HCT116 (cell line): Measurements from ENCODE around the gene WNT11. TPM values are rescaled to one million over a fixed set of nuclear protein-coding genes. Genes with fewer than 3 reads are reported as not detected.

Experiments used
- ATAC-seq: fragments of 200-7000 bp; cut with Tn5 transposase; 2 replicates; pipeline ENCODE4 v1.9.1; 2020; ENCODE audit warnings: mild to moderate bottlenecking, moderate library complexity
- BruUV-seq: library from RNA; stranded (reverse); fragments of 400-500 nt; replicated peaks from 2 replicates; lab custom pipeline; 2021; lab: Mats Ljungman, UMichigan
- CTCF ChIA-PET: fragments of 300-600 bp; sonication (Branson Sonifier 250); formaldehyde crosslinking; loops from one replicate; lab custom pipeline; 2021; ENCODE audit warnings: antibody characterized with exemption; lab: Charles Lee
- POLR2A ChIA-PET: fragments of 300-600, 350-600 bp; sonication (Branson Sonifier 250); formaldehyde crosslinking; loops from one replicate; lab custom pipeline; 2021; ENCODE audit warnings: antibody characterized with exemption; lab: Charles Lee
- RAD21 ChIA-PET, 2 experiments: fragments of 300-600 bp; sonication (Branson Sonifier 250); formaldehyde crosslinking; loops; one replicate each; lab custom pipeline; 2023; ENCODE audit warnings: low total read pairs in 2 of 2; ENCODE audit not compliant: uncharacterized antibody in 2 of 2, unreplicated experiment in 2 of 2, low non-redundant PET in 1 of 2; lab: Charles Lee
- DNase-seq: peaks from one replicate; pipeline ENCODE4 v3.0.0-alpha.2; 2010; ENCODE audit warnings: low read depth, low spot score
- H2AFZ ChIP-seq: fragments of 200-600 bp; shearing (Covaris generic), sonication (generic); 2 replicates; pipeline ENCODE4 v1.6.1; 2017; ENCODE audit warnings: low read depth, mixed run types, mixed read lengths, antibody characterized with exemption, low read length; ENCODE audit not compliant: poor library complexity, severe bottlenecking
- H3K27ac ChIP-seq: 2 replicates; pipeline ENCODE4 v1.5.1; 2012; ENCODE audit warnings: low read depth, low read length
- H3K27me3 ChIP-seq: fragments of 200-600 bp; sonication (generic); 2 replicates; pipeline ENCODE4 v1.6.1; 2016; ENCODE audit warnings: mixed run types, low read length, mixed read lengths; ENCODE audit not compliant: insufficient read depth
- H3K36me3 ChIP-seq, 2 experiments: fragments of 200-500 bp in 1 of 2; fragments of 200-600 bp in 1 of 2; sonication (Bioruptor generic) in 1 of 2; sonication (generic) in 1 of 2; 2 replicates each; pipeline versions ENCODE4 v1.5.1 to v1.6.1; 2014 to 2016; ENCODE audit warnings: low read length in 2 of 2, inconsistent platforms in 1 of 2, mixed read lengths in 1 of 2, mixed run types in 1 of 2; ENCODE audit not compliant: insufficient read depth in 2 of 2, control insufficient read depth in 1 of 2
- H3K4me1 ChIP-seq, 2 experiments: fragments of 200-600 bp in 1 of 2; sonication (generic) in 1 of 2; 2 replicates each; pipeline versions ENCODE4 v1.5.1 to v1.6.1; 2012 to 2017; ENCODE audit warnings: low read length in 2 of 2, inconsistent platforms in 1 of 2, mild to moderate bottlenecking in 1 of 2, mixed read lengths in 1 of 2, mixed run types in 1 of 2, moderate library complexity in 1 of 2; ENCODE audit not compliant: insufficient read depth in 2 of 2, control insufficient read depth in 1 of 2
- H3K4me2 ChIP-seq: fragments of 200-600 bp; sonication (generic); 2 replicates; pipeline ENCODE4 v1.6.1; 2017; ENCODE audit warnings: mixed run types, low read length, mixed read lengths
- H3K4me3 ChIP-seq, 2 experiments: fragments of 200-600 bp in 1 of 2; sonication (generic) in 1 of 2; replicated peaks in 1 of 2; 2 replicates each; pipeline ENCODE4 v1.5.1; 2011 to 2016; ENCODE audit warnings: low read length in 2 of 2, control low read depth in 1 of 2, low read depth in 1 of 2, mild to moderate bottlenecking in 1 of 2, mixed read lengths in 1 of 2, mixed run types in 1 of 2
- H3K79me2 ChIP-seq: fragments of 200-600 bp; sonication (generic); 2 replicates; pipeline ENCODE4 v1.6.1; 2017; ENCODE audit warnings: mild to moderate bottlenecking, mixed run types, low read length, moderate library complexity, mixed read lengths; ENCODE audit not compliant: insufficient read depth
- H3K9ac ChIP-seq: fragments of 200-600 bp; sonication (generic); 2 replicates; pipeline ENCODE4 v1.6.1; 2016; ENCODE audit warnings: low read length, mixed read lengths
- H3K9me2 ChIP-seq: fragments of 200-600 bp; sonication (generic), shearing (Covaris generic); 2 replicates; pipeline ENCODE4 v1.6.1; 2017; ENCODE audit warnings: mixed run types, mild to moderate bottlenecking, moderate library complexity; ENCODE audit not compliant: insufficient read depth
- H3K9me3 ChIP-seq, 2 experiments: fragments of 200-500 bp in 1 of 2; fragments of 200-600 bp in 1 of 2; sonication (Bioruptor generic) in 1 of 2; sonication (generic) in 1 of 2; 2 replicates each; pipeline ENCODE4 v1.6.1; 2014 to 2017; ENCODE audit warnings: low read length in 2 of 2, mixed read lengths in 2 of 2, inconsistent platforms in 1 of 2, low read depth in 1 of 2, mild to moderate bottlenecking in 1 of 2, mixed run types in 1 of 2, moderate library complexity in 1 of 2; ENCODE audit not compliant: control insufficient read depth in 1 of 2, insufficient read depth in 1 of 2
- H4K20me1 ChIP-seq: fragments of 200-600 bp; sonication (generic), shearing (Covaris generic); 2 replicates; pipeline ENCODE4 v1.6.1; 2017; ENCODE audit warnings: mixed run types, mild to moderate bottlenecking, moderate library complexity; ENCODE audit not compliant: insufficient read depth
- CBX3 ChIP-seq: IDR thresholded peaks from 2 replicates; pipeline ENCODE4 v1.6.1; 2012; ENCODE audit warnings: low read depth
- CEBPB ChIP-seq: IDR thresholded peaks from 2 replicates; pipeline ENCODE4 v1.6.1; 2012; ENCODE audit warnings: low read depth
- EGR1 ChIP-seq: IDR thresholded peaks from 2 replicates; pipeline ENCODE4 v1.6.1; 2012; ENCODE audit warnings: low read depth
- ELF1 ChIP-seq: IDR thresholded peaks from 2 replicates; pipeline ENCODE4 v1.6.1; 2012; ENCODE audit warnings: low read depth, borderline replicate concordance
- EZH2phosphoT487 ChIP-seq: fragments of 200-600 bp; IDR thresholded peaks from 2 replicates; pipeline ENCODE4 v1.6.1; 2018; ENCODE audit warnings: antibody characterized with exemption, borderline replicate concordance
- FOSL1 ChIP-seq: IDR thresholded peaks from 2 replicates; pipeline ENCODE4 v1.6.1; 2012; ENCODE audit warnings: low read depth
- MAX ChIP-seq: IDR thresholded peaks from 2 replicates; pipeline ENCODE4 v1.6.1; 2012
- POLR2AphosphoS5 ChIP-seq: IDR thresholded peaks from 2 replicates; pipeline ENCODE4 v1.6.1; 2011; ENCODE audit warnings: mild to moderate bottlenecking, low read depth, low read length, moderate library complexity
- RAD21 ChIP-seq: IDR thresholded peaks from 2 replicates; pipeline ENCODE4 v1.6.1; 2012; ENCODE audit warnings: low read depth, mild to moderate bottlenecking
- SIN3A ChIP-seq: IDR thresholded peaks from 2 replicates; pipeline ENCODE4 v1.6.1; 2012; ENCODE audit warnings: low read depth
- SP1 ChIP-seq: IDR thresholded peaks from 2 replicates; pipeline ENCODE4 v1.6.1; 2012; ENCODE audit warnings: low read depth
- SRF ChIP-seq: IDR thresholded peaks from 2 replicates; pipeline ENCODE4 v1.6.1; 2012; ENCODE audit warnings: low read depth
- intact Hi-C: fragments of 100-400 bp; cut with micrococcal nuclease; formaldehyde crosslinking; loops from 2 replicates; pipeline ENCODE4 v1.10.0; 2022
- total RNA-seq: library from RNA; stranded (reverse); gene quantifications from one replicate; pipeline ENCODE4 v1.2.1, GENCODE V29; 2021; ENCODE audit not compliant: unreplicated experiment
- TF ChIP-seq, protein P1 (sequence below): IDR thresholded peaks from 2 replicates; pipeline ENCODE4 v1.6.1; 2012; ENCODE audit warnings: low read depth

Gene WNT11
- total RNA-seq, 1 experiment from 2014 or later, result 1.9 TPM

DNA sequence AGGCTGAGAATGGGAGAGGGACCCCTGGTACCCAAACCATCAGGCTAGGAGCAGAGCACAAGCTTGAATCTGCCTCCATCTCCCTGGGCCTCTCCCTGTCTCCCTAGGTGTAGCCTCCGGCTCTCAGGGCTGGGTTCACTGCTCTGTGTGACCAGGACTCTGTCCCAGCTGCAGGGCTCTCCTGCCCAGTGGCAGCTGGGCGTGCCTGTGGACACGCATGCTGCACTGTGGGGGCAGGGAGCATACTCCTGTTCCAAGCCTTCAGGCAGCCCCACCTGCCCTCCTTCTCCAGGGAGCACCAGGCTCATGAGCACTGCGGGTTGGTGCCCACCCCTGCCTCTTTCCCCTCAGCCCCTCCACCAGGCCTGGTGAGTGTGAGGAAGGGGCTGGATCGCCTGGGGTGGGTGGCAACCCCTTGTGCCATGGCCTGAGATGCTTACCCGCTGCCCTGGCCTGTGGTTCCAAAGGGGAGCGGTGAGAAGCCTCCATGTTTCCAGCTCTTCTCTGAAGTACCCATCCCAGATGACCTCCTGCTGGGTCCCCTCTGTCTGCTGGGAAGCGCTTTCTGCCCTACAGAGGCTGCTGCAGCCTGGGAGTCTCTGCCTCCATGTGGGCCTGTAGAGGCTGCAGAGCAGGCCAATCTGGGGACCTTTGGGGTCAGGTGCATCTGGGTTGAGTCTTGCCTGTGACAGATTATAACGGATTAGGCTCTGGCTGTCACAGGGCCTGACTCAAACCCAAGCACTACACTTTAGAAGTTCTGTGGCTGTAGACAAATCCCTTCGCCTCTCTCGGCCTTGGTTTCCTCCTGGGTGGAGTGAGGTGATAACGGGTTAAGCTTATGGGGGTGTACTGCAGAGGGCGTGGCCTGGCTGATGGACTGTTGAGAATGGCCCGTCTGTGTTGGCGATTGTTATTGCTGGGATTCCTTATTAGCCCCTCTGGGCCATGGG, 43.7 kb downstream of the WNT11 start:
- no TSS peak for BruUV-seq
- Histone ChIP-seq H3K9ac (no peak overlapping the region), H3K27me3 (no peaks in the 10 kb centered on the region)

GRCh38 chr11:76161261-76161961, 44.9 kb downstream of the WNT11 start:
- Histone ChIP-seq H3K4me2 (no peak overlapping the region), H2AFZ (no peak overlapping the region), H3K9me3 (no peaks in the 10 kb centered on the region), H3K79me2 (no peaks in the 10 kb centered on the region), H3K36me3 (no peaks in the 10 kb centered on the region), H3K27ac (no peak overlapping the region), H3K27me3 (no peaks in the 10 kb centered on the region), H3K9me2 (no peaks in the 10 kb centered on the region), H3K9ac (no peak overlapping the region), H3K4me1 (no peaks in the 10 kb centered on the region), H4K20me1 (no peaks in the 10 kb centered on the region), H3K4me3 (no peak overlapping the region)
- POLR2A ChIA-PET, result no interaction called here
- ATAC-seq (no peak), DNase-seq (no peak)
- CTCF ChIA-PET, result interaction anchor here (1.1 kb wide), 1 partner anchor 9 kb away, joined by 3 read pairs; no protein-coding TSS in a partner anchor
- RAD21 ChIA-PET, result no interaction called here
- TF ChIP-seq CEBPB (no peak), POLR2AphosphoS5 (no peak), EZH2phosphoT487 (no peak), MAX (no peak), ELF1 (no peak), CBX3 (no peak), FOSL1 (no peak), SP1 (no peak), SRF (no peak), RAD21 (no peak), EGR1 (no peak), SIN3A (no peak)
- TF ChIP-seq, protein P1, sequence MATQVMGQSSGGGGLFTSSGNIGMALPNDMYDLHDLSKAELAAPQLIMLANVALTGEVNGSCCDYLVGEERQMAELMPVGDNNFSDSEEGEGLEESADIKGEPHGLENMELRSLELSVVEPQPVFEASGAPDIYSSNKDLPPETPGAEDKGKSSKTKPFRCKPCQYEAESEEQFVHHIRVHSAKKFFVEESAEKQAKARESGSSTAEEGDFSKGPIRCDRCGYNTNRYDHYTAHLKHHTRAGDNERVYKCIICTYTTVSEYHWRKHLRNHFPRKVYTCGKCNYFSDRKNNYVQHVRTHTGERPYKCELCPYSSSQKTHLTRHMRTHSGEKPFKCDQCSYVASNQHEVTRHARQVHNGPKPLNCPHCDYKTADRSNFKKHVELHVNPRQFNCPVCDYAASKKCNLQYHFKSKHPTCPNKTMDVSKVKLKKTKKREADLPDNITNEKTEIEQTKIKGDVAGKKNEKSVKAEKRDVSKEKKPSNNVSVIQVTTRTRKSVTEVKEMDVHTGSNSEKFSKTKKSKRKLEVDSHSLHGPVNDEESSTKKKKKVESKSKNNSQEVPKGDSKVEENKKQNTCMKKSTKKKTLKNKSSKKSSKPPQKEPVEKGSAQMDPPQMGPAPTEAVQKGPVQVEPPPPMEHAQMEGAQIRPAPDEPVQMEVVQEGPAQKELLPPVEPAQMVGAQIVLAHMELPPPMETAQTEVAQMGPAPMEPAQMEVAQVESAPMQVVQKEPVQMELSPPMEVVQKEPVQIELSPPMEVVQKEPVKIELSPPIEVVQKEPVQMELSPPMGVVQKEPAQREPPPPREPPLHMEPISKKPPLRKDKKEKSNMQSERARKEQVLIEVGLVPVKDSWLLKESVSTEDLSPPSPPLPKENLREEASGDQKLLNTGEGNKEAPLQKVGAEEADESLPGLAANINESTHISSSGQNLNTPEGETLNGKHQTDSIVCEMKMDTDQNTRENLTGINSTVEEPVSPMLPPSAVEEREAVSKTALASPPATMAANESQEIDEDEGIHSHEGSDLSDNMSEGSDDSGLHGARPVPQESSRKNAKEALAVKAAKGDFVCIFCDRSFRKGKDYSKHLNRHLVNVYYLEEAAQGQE, result no peak
- no TSS peak for BruUV-seq
- intact Hi-C loops, result no loop called here

More for the DNA sequence above, 43.7 kb downstream of the WNT11 start:
- POLR2A ChIA-PET, result no interaction called here
- Histone ChIP-seq H3K36me3 (no peaks in the 10 kb centered on the region), H3K4me3 (no peak overlapping the region), H3K79me2 (no peaks in the 10 kb centered on the region), H3K9me3 (no peaks in the 10 kb centered on the region), H3K27ac (no peak overlapping the region), H3K4me2 (no peak overlapping the region), H4K20me1 (no peaks in the 10 kb centered on the region), H3K4me1 (no peaks in the 10 kb centered on the region), H2AFZ (no peak overlapping the region)
- CTCF ChIA-PET, result interaction anchor here (1.6 kb wide), 1 partner anchor 10 kb away, joined by 7 read pairs; no protein-coding TSS in a partner anchor
- RAD21 ChIA-PET, result no interaction called here
- TF ChIP-seq CEBPB, result no peak
- TF ChIP-seq, all 23 proteins: peak for 0
- DNase-seq, result no peak
- intact Hi-C loops, result no loop called here
- ATAC-seq, result no peak
- H3K9me2 ChIP-seq, result no peaks in the 10 kb centered on the region
